Karpas-422 (cell line): ENCODE measurements around the gene ATP6V1G2. TPM values are rescaled to one million over a fixed set of nuclear protein-coding genes. Genes with fewer than 3 reads are reported as not detected.
"Not testable (repeated sequence)": the region's sequence is repeated elsewhere in the genome, so short reads cannot be mapped to it uniquely, and the experiment has no call there.

Experiments
- DNase-seq: peaks from one replicate; pipeline ENCODE4 v3.0.0-alpha.2; 2015
- H2AFZ ChIP-seq: fragments of 200-600 bp; sonication (generic); 2 replicates; pipeline ENCODE4 v1.6.1; 2014; ENCODE audit warnings: antibody characterized with exemption, low read length, mixed read lengths
- H3K27ac ChIP-seq: fragments of 200-600 bp; sonication (generic); 2 replicates; pipeline ENCODE4 v1.5.1; 2014; ENCODE audit warnings: mild to moderate bottlenecking, low read length, moderate library complexity
- H3K27me3 ChIP-seq: fragments of 200-600 bp; sonication (generic); 2 replicates; pipeline ENCODE4 v1.6.1; 2014; ENCODE audit warnings: low read length, mixed read lengths
- H3K36me3 ChIP-seq: fragments of 200-600 bp; sonication (generic); 2 replicates; pipeline ENCODE4 v1.6.1; 2014; ENCODE audit warnings: low read length, mixed read lengths; ENCODE audit not compliant: insufficient read depth
- H3K4me1 ChIP-seq: fragments of 200-600 bp; sonication (generic); 2 replicates; pipeline ENCODE4 v1.6.1; 2014; ENCODE audit warnings: mild to moderate bottlenecking, low read length, mixed read lengths
- H3K4me2 ChIP-seq: fragments of 200-600 bp; sonication (generic); 2 replicates; pipeline ENCODE4 v1.6.1; 2014; ENCODE audit warnings: low read length, low read depth, mild to moderate bottlenecking; ENCODE audit not compliant: poor library complexity, severe bottlenecking
- H3K4me3 ChIP-seq: fragments of 200-600 bp; sonication (generic); 2 replicates; pipeline ENCODE4 v1.5.1; 2014; ENCODE audit warnings: mild to moderate bottlenecking, antibody characterized with exemption, low read length, mixed read lengths
- H3K79me2 ChIP-seq: fragments of 200-600 bp; sonication (generic); 2 replicates; pipeline ENCODE4 v1.6.1; 2014; ENCODE audit warnings: mild to moderate bottlenecking, low read length, mixed read lengths
- H3K9ac ChIP-seq: fragments of 200-600 bp; sonication (generic); 2 replicates; pipeline ENCODE4 v1.6.0; 2014; ENCODE audit warnings: low read length
- H3K9me2 ChIP-seq: fragments of 200-600 bp; sonication (generic), shearing (Covaris generic); replicated peaks from 2 replicates; pipeline ENCODE4 v1.6.0; 2014; ENCODE audit warnings: mild to moderate bottlenecking, low read length, moderate library complexity; ENCODE audit not compliant: insufficient read depth
- H3K9me3 ChIP-seq: fragments of 300-700, 200-600 bp; sonication (generic); 2 replicates; pipeline ENCODE4 v1.6.1; 2014; ENCODE audit warnings: low read length, mixed read lengths
- H4K20me1 ChIP-seq: fragments of 200-600 bp; sonication (generic); 2 replicates; pipeline ENCODE4 v1.6.1; 2014; ENCODE audit warnings: mild to moderate bottlenecking, antibody characterized with exemption, low read length, low read depth; ENCODE audit not compliant: insufficient read depth
- small RNA-seq: library from RNA; depleted of rRNA; stranded (forward); fragments of <200 nt; gene quantifications from one replicate; pipeline ENCODE3, GENCODE V24; 2014
- total RNA-seq: library from RNA; depleted of rRNA; stranded (reverse); fragments of >200 nt; shearing (Covaris generic); gene quantifications from 2 replicates; pipeline ENCODE4 v1.2.3, GENCODE V29; 2014; ENCODE audit warnings: low replicate concordance; rRNA removed

ATP6V1G2 gene
- total RNA-seq, 1 experiment from 2014 or later: 34.9 TPM

GRCh38 chr6:31497531-31498476, 48.6 kb downstream of the ATP6V1G2 start, which contains the start of gene MICB:
Gene MICB, plus strand, starts transcription at chr6:31498145. Its CDS starts 49 bp downstream, at chr6:31498194.
- peak; percentile 96 for DNase-seq
- H4K20me1 ChIP-seq: no peaks in the 10 kb centered on the region
- H3K4me1 ChIP-seq: peaks cover 39% of the 10 kb centered on the region

DNA sequence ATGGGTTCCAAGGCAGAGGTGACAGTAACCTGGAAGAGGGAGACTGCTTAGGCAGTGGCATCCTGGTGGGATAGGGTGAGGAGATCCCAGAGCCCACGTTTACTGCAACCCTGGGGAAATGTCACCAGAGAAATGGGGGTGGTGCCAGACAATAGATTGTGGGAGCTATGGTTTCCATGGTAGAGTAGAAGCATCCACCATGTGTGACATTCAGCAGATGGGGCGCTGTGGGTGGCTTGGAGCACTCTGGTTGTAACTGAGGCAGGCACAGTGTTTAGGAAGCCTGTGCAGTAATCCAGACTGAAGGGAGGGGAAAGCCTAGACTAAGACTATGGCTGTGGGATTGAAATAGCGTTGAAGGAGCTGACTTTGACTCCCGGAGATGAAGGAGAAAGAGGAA, 49.6 kb downstream of the ATP6V1G2 start:
- peak; percentile 63 for DNase-seq
- not testable (repeated sequence) for H3K9me3 ChIP-seq, H2AFZ ChIP-seq, H3K9me2 ChIP-seq, H3K36me3 ChIP-seq, H4K20me1 ChIP-seq, H3K27me3 ChIP-seq
- peaks cover 45% of the 10 kb centered on the region for H3K79me2 ChIP-seq
- H3K4me1 ChIP-seq: peaks cover 49% of the 10 kb centered on the region
- peak overlapping the region; percentile 76 for H3K9ac ChIP-seq
- H3K4me2 ChIP-seq: peak overlapping the region; percentile 93
- H3K4me3 ChIP-seq: peak overlapping the region; percentile 74
- H3K27ac ChIP-seq: peak overlapping the region; percentile 58

More at GRCh38 chr6:31497531-31498476, 48.6 kb downstream of the ATP6V1G2 start, which contains the start of gene MICB:
- no peaks in the 10 kb centered on the region for H3K27me3 ChIP-seq
- H3K79me2 ChIP-seq: peaks cover 55% of the 10 kb centered on the region
- peak within 1 kb of the TSS; percentile 93 for H3K4me2 ChIP-seq
- peak within 1 kb of the TSS; percentile 76 for H3K9ac ChIP-seq
- H2AFZ ChIP-seq: peak within 1 kb of the TSS; percentile 84
- no peaks in the 10 kb centered on the region for H3K36me3 ChIP-seq
- H3K4me3 ChIP-seq: peak within 1 kb of the TSS; percentile 74
- no peaks in the 10 kb centered on the region for H3K9me2 ChIP-seq
- no peaks in the 10 kb centered on the region for H3K9me3 ChIP-seq
- H3K27ac ChIP-seq: peak within 1 kb of the TSS; percentile 58

DNA sequence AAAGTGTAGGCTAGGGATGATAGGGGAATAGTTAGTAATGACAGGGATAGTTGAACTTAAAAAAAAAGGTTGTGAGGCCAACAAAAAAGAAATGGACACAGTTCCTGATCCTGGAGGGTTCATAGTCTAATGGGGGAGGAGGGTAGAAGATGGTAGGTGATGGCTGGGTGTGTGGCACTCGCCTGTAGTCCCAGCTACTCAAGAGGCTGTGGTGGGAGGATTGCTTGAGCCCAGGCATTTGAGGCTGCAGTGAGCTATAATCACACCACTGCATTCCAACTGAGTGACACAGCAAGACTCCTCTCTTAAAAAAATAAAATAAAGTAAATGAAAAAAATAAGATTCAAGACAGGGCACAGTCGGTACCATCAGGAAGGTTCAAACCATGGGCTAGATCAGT, 50.8 kb downstream of the ATP6V1G2 start:
- Histone ChIP-seq H3K27me3 (no peaks in the 10 kb centered on the region), H3K79me2 (peaks cover 33% of the 10 kb centered on the region), H4K20me1 (no peaks in the 10 kb centered on the region), H3K36me3 (no peaks in the 10 kb centered on the region), H3K4me2 (peak overlapping the region; percentile 93), H3K4me3 (peak overlapping the region; percentile 91), H3K9ac (peak overlapping the region; percentile 88), H3K9me2 (no peaks in the 10 kb centered on the region), H3K9me3 (no peaks in the 10 kb centered on the region), H2AFZ (no peak overlapping the region), H3K27ac (peak overlapping the region; percentile 71), H3K4me1 (peaks cover 52% of the 10 kb centered on the region)
- peak; percentile 57 for DNase-seq

Small RNA genes within 50 kb of the gene (small RNA-seq; reads per million reads assigned to genes)
- not detected for gene AL663061.1
- gene RF00019: not detected
- gene SNORD117: 108 reads per million, percentile 99 among the genes with 10 or more reads in this experiment
- gene SNORD84: not detected

Other genes with a start within 250 kb of the ATP6V1G2 start
- gene HLA-B, start 189.4 kb downstream of the ATP6V1G2 start, total RNA-seq: 1,556 and 2,615 TPM in 2 replicates
- gene MICA, start 143.0 kb downstream of the ATP6V1G2 start, total RNA-seq: not detected in 2 replicates
- 13.2 and 15.7 TPM in 2 replicates for gene MICB, start 48.5 kb downstream of the ATP6V1G2 start, total RNA-seq
- not detected in 2 replicates for gene MCCD1, start 17.6 kb downstream of the ATP6V1G2 start, total RNA-seq
- 412 and 561 TPM in 2 replicates for gene DDX39B, start 4.6 kb downstream of the ATP6V1G2 start, total RNA-seq
- 21.8 and 46.1 TPM in 2 replicates for gene NFKBIL1, start 1.0 kb upstream of the ATP6V1G2 start, total RNA-seq
- 71.1 and 128 TPM in 2 replicates for gene LTA, start 25.7 kb upstream of the ATP6V1G2 start, total RNA-seq
- gene TNF, start 29.0 kb upstream of the ATP6V1G2 start, total RNA-seq: 223 and 233 TPM in 2 replicates
- gene LTB, start 35.8 kb upstream of the ATP6V1G2 start, total RNA-seq: 74.1 and 241 TPM in 2 replicates
- 5.1 and 6.6 TPM in 2 replicates for gene LST1, start 39.7 kb upstream of the ATP6V1G2 start, total RNA-seq
- not detected in 2 replicates for gene NCR3, start 46.4 kb upstream of the ATP6V1G2 start, total RNA-seq
- 0.76 TPM in 1 of 2 replicates, not detected in the other for gene AIF1, start 68.6 kb upstream of the ATP6V1G2 start, total RNA-seq
- gene PRRC2A, start 74.1 kb upstream of the ATP6V1G2 start, total RNA-seq: 123 and 147 TPM in 2 replicates
- gene BAG6, start 106.1 kb upstream of the ATP6V1G2 start, total RNA-seq: 145 and 229 TPM in 2 replicates
- 6.7 and 7.6 TPM in 2 replicates for gene APOM, start 109.3 kb upstream of the ATP6V1G2 start, total RNA-seq
- 13.8 and 35.6 TPM in 2 replicates for gene C6orf47, start 114.2 kb upstream of the ATP6V1G2 start, total RNA-seq
- gene GPANK1, start 118.4 kb upstream of the ATP6V1G2 start, total RNA-seq: 18.6 and 26.2 TPM in 2 replicates
- gene CSNK2B, start 119.5 kb upstream of the ATP6V1G2 start, total RNA-seq: 178 and 212 TPM in 2 replicates
- 3.4 and 7.3 TPM in 2 replicates for gene LY6G5B, start 123.4 kb upstream of the ATP6V1G2 start, total RNA-seq
- gene LY6G5C, start 134.5 kb upstream of the ATP6V1G2 start, total RNA-seq: 0.51 TPM in 1 of 2 replicates, not detected in the other
- 55.6 and 92.1 TPM in 2 replicates for gene ABHD16A, start 156.7 kb upstream of the ATP6V1G2 start, total RNA-seq
- gene LY6G6F, start 160.3 kb upstream of the ATP6V1G2 start, total RNA-seq: not detected in 2 replicates
- gene LY6G6D, start 168.7 kb upstream of the ATP6V1G2 start, total RNA-seq: not detected in 2 replicates
- gene LY6G6C, start 175.1 kb upstream of the ATP6V1G2 start, total RNA-seq: not detected in 2 replicates
- gene MPIG6B, start 176.8 kb upstream of the ATP6V1G2 start, total RNA-seq: not detected in 2 replicates
- 13.3 and 24.0 TPM in 2 replicates for gene DDAH2, start 182.7 kb upstream of the ATP6V1G2 start, total RNA-seq
- gene CLIC1, start 189.9 kb upstream of the ATP6V1G2 start, total RNA-seq: 385 and 405 TPM in 2 replicates
- 30.5 and 58.4 TPM in 2 replicates for gene MSH5, start 193.4 kb upstream of the ATP6V1G2 start, total RNA-seq
- 1.8 and 14.0 TPM in 2 replicates for gene SAPCD1, start 216.0 kb upstream of the ATP6V1G2 start, total RNA-seq
- gene VWA7, start 230.7 kb upstream of the ATP6V1G2 start, total RNA-seq: 0.29 and 0.34 TPM in 2 replicates
- 38.0 and 43.0 TPM in 2 replicates for gene VARS1, start 249.1 kb upstream of the ATP6V1G2 start, total RNA-seq